DOHH2 (cell line): Measurements from ENCODE around the gene EPN2.

Experiments
- H3F3A ChIP-seq: fragments of 200-600 bp; sonication (generic), shearing (Covaris generic); 2 replicates; pipeline ENCODE4 v1.6.0; 2016; ENCODE audit warnings: antibody characterized with exemption, mild to moderate bottlenecking; ENCODE audit not compliant: control insufficient read depth, insufficient read depth
- H3K27ac ChIP-seq: fragments of 200-600 bp; sonication (generic); 2 replicates; pipeline ENCODE4 v1.5.1; 2014; ENCODE audit warnings: low read depth, mild to moderate bottlenecking, low read length, moderate library complexity
- H3K27me3 ChIP-seq: fragments of 200-600 bp; sonication (generic); 2 replicates; pipeline ENCODE4 v1.6.1; 2014; ENCODE audit warnings: mild to moderate bottlenecking, low read length, mixed read lengths; ENCODE audit not compliant: control insufficient read depth
- H3K36me3 ChIP-seq: fragments of 200-600 bp; sonication (generic); 2 replicates; pipeline ENCODE4 v1.6.1; 2014; ENCODE audit warnings: mild to moderate bottlenecking, low read length, moderate library complexity, mixed read lengths; ENCODE audit not compliant: control insufficient read depth
- H3K4me1 ChIP-seq: fragments of 200-600 bp; sonication (generic); 2 replicates; pipeline ENCODE4 v1.6.1; 2014; ENCODE audit warnings: mild to moderate bottlenecking, low read length, mixed read lengths; ENCODE audit not compliant: control insufficient read depth
- H3K4me2 ChIP-seq: fragments of 200-600 bp; sonication (generic); 2 replicates; pipeline ENCODE4 v1.6.0; 2014; ENCODE audit warnings: mild to moderate bottlenecking, low read length, moderate library complexity
- H3K4me3 ChIP-seq: fragments of 200-600 bp; sonication (generic); 2 replicates; pipeline ENCODE4 v1.5.1; 2014; ENCODE audit warnings: mild to moderate bottlenecking, low read length, mixed read lengths
- H3K79me2 ChIP-seq: fragments of 200-600 bp; sonication (generic); 2 replicates; pipeline ENCODE4 v1.6.1; 2014; ENCODE audit warnings: mild to moderate bottlenecking, low read length, mixed read lengths; ENCODE audit not compliant: control insufficient read depth
- H3K9me2 ChIP-seq: fragments of 200-600 bp; sonication (generic); replicated peaks from 2 replicates; pipeline ENCODE4 v1.6.1; 2014; ENCODE audit warnings: mild to moderate bottlenecking, low read length, mixed read lengths; ENCODE audit not compliant: control insufficient read depth
- H3K9me3 ChIP-seq: fragments of 200-600 bp; sonication (generic); 2 replicates; pipeline ENCODE4 v1.6.1; 2014; ENCODE audit warnings: antibody characterized with exemption, low read length, mixed read lengths; ENCODE audit not compliant: control insufficient read depth, insufficient read depth
- H4K20me1 ChIP-seq: fragments of 200-600 bp; sonication (generic); 2 replicates; pipeline ENCODE4 v1.6.0; 2014; ENCODE audit warnings: low read depth, mild to moderate bottlenecking, antibody characterized with exemption, low read length, moderate library complexity; ENCODE audit not compliant: control insufficient read depth, insufficient read depth
- EZH2phosphoT487 ChIP-seq: fragments of 200-600 bp; sonication (generic); IDR thresholded peaks from 2 replicates; pipeline ENCODE4 v1.6.1; 2017; ENCODE audit warnings: borderline replicate concordance, mild to moderate bottlenecking, antibody characterized with exemption, low read length, moderate library complexity, mixed read lengths
- TF ChIP-seq, protein P1 (sequence below): fragments of 200-600 bp; sonication (generic); IDR thresholded peaks from one replicate; pipeline ENCODE4 v1.5.1; 2014; ENCODE audit warnings: antibody characterized with exemption, mild to moderate bottlenecking, low read depth, low read length; ENCODE audit not compliant: poor library complexity, severe bottlenecking

Gene EPN2

GRCh38 chr17:19354748-19355147 is 117.6 kb downstream of the EPN2 start:
- no peaks in the 10 kb centered on the region for H3K9me3 ChIP-seq
- no peaks in the 10 kb centered on the region for H3K4me1 ChIP-seq
- no peak for TF ChIP-seq EZH2phosphoT487
- TF ChIP-seq, protein P1, sequence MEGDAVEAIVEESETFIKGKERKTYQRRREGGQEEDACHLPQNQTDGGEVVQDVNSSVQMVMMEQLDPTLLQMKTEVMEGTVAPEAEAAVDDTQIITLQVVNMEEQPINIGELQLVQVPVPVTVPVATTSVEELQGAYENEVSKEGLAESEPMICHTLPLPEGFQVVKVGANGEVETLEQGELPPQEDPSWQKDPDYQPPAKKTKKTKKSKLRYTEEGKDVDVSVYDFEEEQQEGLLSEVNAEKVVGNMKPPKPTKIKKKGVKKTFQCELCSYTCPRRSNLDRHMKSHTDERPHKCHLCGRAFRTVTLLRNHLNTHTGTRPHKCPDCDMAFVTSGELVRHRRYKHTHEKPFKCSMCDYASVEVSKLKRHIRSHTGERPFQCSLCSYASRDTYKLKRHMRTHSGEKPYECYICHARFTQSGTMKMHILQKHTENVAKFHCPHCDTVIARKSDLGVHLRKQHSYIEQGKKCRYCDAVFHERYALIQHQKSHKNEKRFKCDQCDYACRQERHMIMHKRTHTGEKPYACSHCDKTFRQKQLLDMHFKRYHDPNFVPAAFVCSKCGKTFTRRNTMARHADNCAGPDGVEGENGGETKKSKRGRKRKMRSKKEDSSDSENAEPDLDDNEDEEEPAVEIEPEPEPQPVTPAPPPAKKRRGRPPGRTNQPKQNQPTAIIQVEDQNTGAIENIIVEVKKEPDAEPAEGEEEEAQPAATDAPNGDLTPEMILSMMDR: no peak
- H3K27ac ChIP-seq: no peak overlapping the region
- no peaks in the 10 kb centered on the region for H3K9me2 ChIP-seq
- H3K27me3 ChIP-seq: no peaks in the 10 kb centered on the region
- no peaks in the 10 kb centered on the region for H3K36me3 ChIP-seq
- H3K4me3 ChIP-seq: no peak overlapping the region
- no peaks in the 10 kb centered on the region for H4K20me1 ChIP-seq
- no peak overlapping the region for H3K4me2 ChIP-seq
- no peaks in the 10 kb centered on the region for H3F3A ChIP-seq
- no peaks in the 10 kb centered on the region for H3K79me2 ChIP-seq

- Histone ChIP-seq H3K4me1 (peaks cover 8% of the 10 kb centered on the region), H3K27ac (no peak overlapping the region), H4K20me1 (no peaks in the 10 kb centered on the region), H3K27me3 (no peaks in the 10 kb centered on the region), H3K9me3 (no peaks in the 10 kb centered on the region), H3F3A (no peaks in the 10 kb centered on the region), H3K79me2 (no peaks in the 10 kb centered on the region), H3K36me3 (no peaks in the 10 kb centered on the region), H3K4me3 (no peak overlapping the region), H3K4me2 (no peak overlapping the region), H3K9me2 (no peaks in the 10 kb centered on the region)
- no peak for TF ChIP-seq EZH2phosphoT487
- TF ChIP-seq, protein P1: no peak
Measured at GRCh38 chr17:19357351-19357750, 120.2 kb downstream of the EPN2 start.

GRCh38 chr17:19357761-19358160 is 120.6 kb downstream of the EPN2 start:
- Histone ChIP-seq H3K36me3 (no peaks in the 10 kb centered on the region), H3K4me3 (no peak overlapping the region), H3K9me2 (no peaks in the 10 kb centered on the region), H3K4me2 (no peak overlapping the region), H3K27ac (no peak overlapping the region), H4K20me1 (no peaks in the 10 kb centered on the region), H3K4me1 (peaks cover 8% of the 10 kb centered on the region), H3K9me3 (no peaks in the 10 kb centered on the region), H3K79me2 (no peaks in the 10 kb centered on the region), H3F3A (no peaks in the 10 kb centered on the region), H3K27me3 (no peaks in the 10 kb centered on the region)
- TF ChIP-seq EZH2phosphoT487: no peak
- TF ChIP-seq, protein P1: no peak

GRCh38 chr17:19359151-19359550 is 122.0 kb downstream of the EPN2 start:
- no peak overlapping the region for H3K4me3 ChIP-seq
- TF ChIP-seq, protein P1: no peak
- TF ChIP-seq EZH2phosphoT487: no peak
- H4K20me1 ChIP-seq: no peaks in the 10 kb centered on the region
- H3K36me3 ChIP-seq: no peaks in the 10 kb centered on the region
- no peaks in the 10 kb centered on the region for H3K9me3 ChIP-seq
- no peak overlapping the region for H3K27ac ChIP-seq
- H3K4me2 ChIP-seq: no peak overlapping the region
- H3K4me1 ChIP-seq: peaks cover 13% of the 10 kb centered on the region
- H3K9me2 ChIP-seq: no peaks in the 10 kb centered on the region
- no peaks in the 10 kb centered on the region for H3K79me2 ChIP-seq
- no peaks in the 10 kb centered on the region for H3F3A ChIP-seq
- H3K27me3 ChIP-seq: peaks cover 9% of the 10 kb centered on the region
